Measurements from ENCODE around the gene NOXA1.

GRCh38 chr9:137449931-137450538 is 26.8 kb downstream of the NOXA1 start:
- TF ChIP-seq CTCF (IDR thresholded peaks at IDR 0.05) (no peak), POLR2A (IDR thresholded peaks at IDR 0.05) (no peak), POLR2AphosphoS5 (IDR thresholded peaks at IDR 0.05) (no peak)
